ENCODE data around the gene SASS6. TPM values are rescaled to one million over a fixed set of nuclear protein-coding genes. Genes with fewer than 3 reads are reported as not detected.

Gene SASS6
- total RNA-seq, 1 donor: 2.5 TPM

DNA sequence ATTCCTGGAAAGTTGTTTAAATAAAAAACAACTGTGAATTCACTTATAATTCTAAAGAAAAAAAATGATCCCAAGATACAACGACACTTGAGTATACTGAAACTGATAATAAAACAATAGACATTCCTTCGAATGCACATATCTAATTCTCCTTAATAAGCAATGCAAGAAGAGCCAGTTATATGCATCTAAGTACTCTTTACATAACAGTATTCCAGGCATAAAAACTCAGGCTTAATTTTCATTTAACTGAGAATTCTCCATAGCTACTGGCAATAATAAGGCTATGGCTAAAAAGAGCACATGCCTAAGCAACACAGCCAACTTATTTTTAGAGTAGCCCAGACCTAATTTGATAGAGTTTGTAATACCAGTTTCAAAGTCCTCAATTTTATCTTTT lies 31.2 kb downstream of the SASS6 start:
- Histone ChIP-seq H3K4me2 (ENCODE audit: insufficient read depth, low read length) (no peak overlapping the region), H3K27ac (ENCODE audit: low read depth, low read length) (no peak overlapping the region), H2AFZ (ENCODE audit: low read length) (no peak overlapping the region), H3K4me1 (ENCODE audit: insufficient read depth, low read length) (peaks cover 6% of the 10 kb centered on the region), H3K4me3 (ENCODE audit: insufficient read depth, low read length) (no peak overlapping the region), H3K9me3 (ENCODE audit: low read depth, low read length) (no peaks in the 10 kb centered on the region), H3K36me3 (ENCODE audit: insufficient read depth, low read length) (peaks cover 8% of the 10 kb centered on the region), H3K79me2 (ENCODE audit: insufficient read depth, low read length) (no peaks in the 10 kb centered on the region), H3K27me3 (ENCODE audit: insufficient read depth, low read length) (no peaks in the 10 kb centered on the region), H4K20me1 (ENCODE audit: insufficient read depth, low read length) (no peaks in the 10 kb centered on the region)
- DNase-seq (ENCODE audit: insufficient read length, low spot score, missing footprints): peak; percentile 17
- TF ChIP-seq, protein P1, sequence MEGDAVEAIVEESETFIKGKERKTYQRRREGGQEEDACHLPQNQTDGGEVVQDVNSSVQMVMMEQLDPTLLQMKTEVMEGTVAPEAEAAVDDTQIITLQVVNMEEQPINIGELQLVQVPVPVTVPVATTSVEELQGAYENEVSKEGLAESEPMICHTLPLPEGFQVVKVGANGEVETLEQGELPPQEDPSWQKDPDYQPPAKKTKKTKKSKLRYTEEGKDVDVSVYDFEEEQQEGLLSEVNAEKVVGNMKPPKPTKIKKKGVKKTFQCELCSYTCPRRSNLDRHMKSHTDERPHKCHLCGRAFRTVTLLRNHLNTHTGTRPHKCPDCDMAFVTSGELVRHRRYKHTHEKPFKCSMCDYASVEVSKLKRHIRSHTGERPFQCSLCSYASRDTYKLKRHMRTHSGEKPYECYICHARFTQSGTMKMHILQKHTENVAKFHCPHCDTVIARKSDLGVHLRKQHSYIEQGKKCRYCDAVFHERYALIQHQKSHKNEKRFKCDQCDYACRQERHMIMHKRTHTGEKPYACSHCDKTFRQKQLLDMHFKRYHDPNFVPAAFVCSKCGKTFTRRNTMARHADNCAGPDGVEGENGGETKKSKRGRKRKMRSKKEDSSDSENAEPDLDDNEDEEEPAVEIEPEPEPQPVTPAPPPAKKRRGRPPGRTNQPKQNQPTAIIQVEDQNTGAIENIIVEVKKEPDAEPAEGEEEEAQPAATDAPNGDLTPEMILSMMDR (IDR thresholded peaks at IDR 0.05; ENCODE audit: extremely low read depth, low read depth, low read length): no peak

DNA sequence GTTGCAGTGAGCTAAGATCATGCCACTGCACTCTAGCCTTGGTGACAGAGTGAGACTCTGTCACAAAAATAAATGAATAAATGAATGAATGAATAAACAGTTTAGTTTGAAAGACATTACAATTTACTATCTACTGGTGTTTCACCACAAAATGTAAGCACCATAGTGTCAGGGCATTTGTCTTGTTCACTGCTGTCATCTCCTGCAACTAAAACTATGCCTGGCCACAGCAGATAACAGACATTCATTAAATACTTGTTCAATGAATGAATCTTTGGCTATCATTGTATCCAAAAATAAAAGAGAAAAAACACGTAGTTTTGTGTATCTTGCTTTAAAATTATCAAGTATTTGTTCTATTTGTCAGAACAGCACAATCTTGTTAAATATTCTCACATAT lies 32.5 kb downstream of the SASS6 start:
- H3K4me1 ChIP-seq (ENCODE audit: insufficient read depth, low read length): peaks cover 6% of the 10 kb centered on the region
- DNase-seq (ENCODE audit: insufficient read length, low spot score, missing footprints): no peak
- TF ChIP-seq, protein P1 (IDR thresholded peaks at IDR 0.05; ENCODE audit: extremely low read depth, low read depth, low read length): no peak
- H3K27me3 ChIP-seq (ENCODE audit: insufficient read depth, low read length): no peaks in the 10 kb centered on the region
- H4K20me1 ChIP-seq (ENCODE audit: insufficient read depth, low read length): no peaks in the 10 kb centered on the region
- H3K4me3 ChIP-seq (ENCODE audit: insufficient read depth, low read length): no peak overlapping the region
- no peaks in the 10 kb centered on the region for H3K9me3 ChIP-seq (ENCODE audit: low read depth, low read length)
- no peak overlapping the region for H3K27ac ChIP-seq (ENCODE audit: low read depth, low read length)
- H3K36me3 ChIP-seq (ENCODE audit: insufficient read depth, low read length): peaks cover 8% of the 10 kb centered on the region
- no peak overlapping the region for H2AFZ ChIP-seq (ENCODE audit: low read length)
- H3K79me2 ChIP-seq (ENCODE audit: insufficient read depth, low read length): no peaks in the 10 kb centered on the region
- no peak overlapping the region for H3K4me2 ChIP-seq (ENCODE audit: insufficient read depth, low read length)

DNA sequence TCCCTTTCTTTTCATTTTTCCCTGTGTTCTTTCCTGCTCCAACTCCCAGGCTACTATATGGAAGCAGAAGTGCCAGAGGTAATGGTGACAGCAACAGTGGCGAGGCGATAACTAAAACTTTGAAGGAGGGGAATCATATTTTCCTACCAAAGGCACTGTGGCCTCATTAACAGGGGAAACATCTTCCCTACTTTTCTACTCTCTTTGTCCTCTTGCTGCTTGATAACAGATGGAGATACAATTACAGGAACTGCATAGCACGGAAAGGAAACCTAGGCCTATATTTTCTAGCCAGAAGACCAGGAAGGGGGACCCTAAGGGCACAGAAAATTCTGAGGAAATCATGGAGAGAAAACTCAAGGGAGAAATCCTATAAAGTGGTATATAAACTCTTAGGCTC lies 42.3 kb downstream of the SASS6 start:
- Histone ChIP-seq H3K36me3 (ENCODE audit: insufficient read depth, low read length) (no peaks in the 10 kb centered on the region), H3K27ac (ENCODE audit: low read depth, low read length) (no peak overlapping the region), H3K9me3 (ENCODE audit: low read depth, low read length) (no peaks in the 10 kb centered on the region), H3K4me1 (ENCODE audit: insufficient read depth, low read length) (no peaks in the 10 kb centered on the region), H3K27me3 (ENCODE audit: insufficient read depth, low read length) (no peaks in the 10 kb centered on the region), H3K4me3 (ENCODE audit: insufficient read depth, low read length) (no peak overlapping the region), H3K79me2 (ENCODE audit: insufficient read depth, low read length) (no peaks in the 10 kb centered on the region), H4K20me1 (ENCODE audit: insufficient read depth, low read length) (no peaks in the 10 kb centered on the region), H2AFZ (ENCODE audit: low read length) (no peak overlapping the region), H3K4me2 (ENCODE audit: insufficient read depth, low read length) (no peak overlapping the region)
- TF ChIP-seq, protein P1 (IDR thresholded peaks at IDR 0.05; ENCODE audit: extremely low read depth, low read depth, low read length): no peak
- DNase-seq (ENCODE audit: insufficient read length, low spot score, missing footprints): no peak

DNA sequence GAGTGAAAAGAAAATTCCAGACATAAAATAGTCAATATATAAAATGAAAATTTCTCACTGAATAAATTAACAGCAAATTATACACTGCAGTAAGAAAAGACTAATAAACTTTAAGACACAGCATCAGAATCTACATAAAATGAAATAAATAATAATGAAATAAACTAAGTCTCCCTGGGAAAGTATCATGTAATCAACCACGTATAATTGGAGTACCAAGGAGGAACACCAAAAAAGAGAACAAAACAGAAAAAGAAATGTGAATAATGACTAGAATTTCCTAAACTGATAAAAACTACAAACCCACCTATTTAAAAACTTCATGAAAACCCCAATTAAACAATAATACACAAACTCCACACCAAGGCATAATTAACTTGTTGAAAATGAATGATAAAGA lies 43.6 kb downstream of the SASS6 start:
- Histone ChIP-seq H3K79me2 (ENCODE audit: insufficient read depth, low read length) (no peaks in the 10 kb centered on the region), H3K27me3 (ENCODE audit: insufficient read depth, low read length) (no peaks in the 10 kb centered on the region), H3K9me3 (ENCODE audit: low read depth, low read length) (no peaks in the 10 kb centered on the region), H2AFZ (ENCODE audit: low read length) (no peak overlapping the region), H4K20me1 (ENCODE audit: insufficient read depth, low read length) (no peaks in the 10 kb centered on the region), H3K4me2 (ENCODE audit: insufficient read depth, low read length) (no peak overlapping the region), H3K4me1 (ENCODE audit: insufficient read depth, low read length) (no peaks in the 10 kb centered on the region), H3K4me3 (ENCODE audit: insufficient read depth, low read length) (no peak overlapping the region), H3K27ac (ENCODE audit: low read depth, low read length) (no peak overlapping the region), H3K36me3 (ENCODE audit: insufficient read depth, low read length) (no peaks in the 10 kb centered on the region)
- DNase-seq (ENCODE audit: insufficient read length, low spot score, missing footprints): no peak
- TF ChIP-seq, protein P1 (IDR thresholded peaks at IDR 0.05; ENCODE audit: extremely low read depth, low read depth, low read length): no peak
